NCI-H2171 (cell line): ENCODE data around the gene CAPN8.
"Not testable (repeated sequence)": the region's sequence is repeated elsewhere in the genome, so short reads cannot be mapped to it uniquely, and the experiment has no call there.

Experiments used
- DNase-seq: peaks from one replicate; lab custom pipeline; 2025; lab: John Stamatoyannopoulos, UW

The CAPN8 gene

DNA sequence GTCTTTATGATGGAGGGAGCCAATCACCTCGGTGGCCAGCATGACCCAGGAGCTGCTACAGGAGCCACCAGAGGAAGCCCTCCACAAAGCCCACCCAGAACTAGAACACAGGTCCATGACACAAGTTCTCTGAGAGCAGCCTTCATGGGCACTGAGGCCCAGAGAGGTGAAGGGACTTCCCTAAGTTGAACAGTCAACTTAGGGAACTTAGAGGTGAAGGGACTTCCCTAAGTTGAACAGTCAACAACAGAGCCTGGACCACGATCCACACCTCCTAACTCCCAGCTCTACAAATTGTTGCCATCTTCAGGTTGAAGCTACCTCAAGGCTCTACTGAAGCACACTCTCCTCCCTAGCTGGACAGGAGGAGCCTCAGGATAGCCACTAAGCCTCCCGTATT lies 139.5 kb downstream of the CAPN8 start:
- DNase-seq = no peak

DNA sequence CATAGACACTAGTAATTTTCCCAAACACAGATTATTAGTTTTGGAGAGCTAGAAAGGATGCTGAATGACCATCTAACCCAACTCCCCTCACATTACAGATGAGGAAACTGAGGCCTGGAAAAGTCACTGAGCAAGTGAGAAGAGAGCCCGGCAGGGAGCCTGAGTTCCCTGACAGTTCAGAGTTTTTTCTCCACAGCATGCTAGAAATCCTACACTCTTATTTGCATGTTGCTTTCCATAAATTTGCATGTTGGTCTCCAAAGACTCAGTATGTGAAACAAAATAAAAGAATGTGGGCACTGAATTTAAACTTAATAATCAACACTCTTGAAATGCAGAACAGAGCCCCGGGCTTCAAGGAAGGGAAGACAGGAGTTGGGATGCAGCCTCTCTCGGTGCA lies 140.0 kb downstream of the CAPN8 start:
- DNase-seq = no peak

DNA sequence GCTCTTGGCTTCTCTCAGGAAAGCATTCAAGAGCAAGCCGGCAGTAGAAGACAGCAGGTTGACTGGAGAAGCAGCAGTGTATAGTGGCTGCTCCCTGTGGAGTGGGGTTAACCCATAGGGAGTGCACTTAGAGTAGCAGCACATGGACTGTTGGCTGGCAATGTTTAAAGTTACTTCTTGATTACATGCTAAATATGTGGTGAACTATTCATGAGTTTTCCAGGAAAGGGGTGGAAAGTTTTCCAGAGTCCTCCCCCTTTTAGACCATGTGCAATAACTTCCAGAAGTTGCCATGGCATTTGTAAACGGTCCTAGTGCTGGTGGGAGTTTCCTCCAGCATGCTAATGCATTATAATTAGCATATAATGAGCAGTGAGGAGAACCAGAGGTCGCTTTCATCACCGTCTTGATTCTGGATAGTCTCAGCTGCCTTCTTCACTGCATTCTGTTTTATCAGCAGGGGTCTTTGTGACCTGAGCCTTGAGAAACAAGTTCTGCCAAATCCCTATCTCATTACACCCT lies 140.5 kb downstream of the CAPN8 start:
- DNase-seq = no peak

DNA sequence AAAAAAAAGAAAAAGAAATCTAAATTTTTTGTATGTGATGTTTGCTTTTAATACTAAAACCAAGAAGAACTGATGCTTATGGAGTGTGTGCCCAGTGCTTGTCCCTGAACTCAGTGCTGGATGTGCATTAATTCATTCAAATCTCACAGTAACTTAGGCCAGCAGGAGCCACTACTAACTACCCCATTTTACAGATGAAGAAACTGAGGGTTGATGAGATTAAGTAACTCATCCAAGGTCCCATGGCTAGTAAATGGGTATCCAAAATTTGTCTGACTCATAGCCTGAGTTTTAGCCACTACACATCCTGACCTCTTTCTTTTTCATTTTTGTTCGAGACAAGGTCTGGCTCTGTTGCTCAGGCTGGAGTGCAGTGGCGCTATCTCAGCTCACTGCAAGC lies 144.4 kb downstream of the CAPN8 start:
- DNase-seq = no peak

DNA sequence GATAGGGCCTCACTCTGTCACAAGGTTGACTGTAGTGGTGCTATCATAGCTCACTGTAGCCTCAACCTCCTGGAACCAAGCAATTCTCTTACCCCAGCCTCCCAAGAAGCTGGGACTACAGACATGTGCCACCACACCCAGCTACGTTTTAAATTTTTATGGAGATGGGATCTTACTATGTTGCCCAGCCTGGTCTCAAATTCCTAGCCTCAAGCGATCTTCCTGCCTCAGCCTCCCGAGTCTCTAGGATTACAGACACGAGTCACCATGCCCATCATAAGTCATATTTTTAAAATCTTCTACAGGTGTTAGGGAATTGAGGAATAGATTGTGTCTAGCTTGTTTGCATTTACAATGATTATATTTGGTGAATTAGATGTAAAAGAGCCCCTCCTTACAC lies 145.3 kb downstream of the CAPN8 start:
- no peak for DNase-seq

DNA sequence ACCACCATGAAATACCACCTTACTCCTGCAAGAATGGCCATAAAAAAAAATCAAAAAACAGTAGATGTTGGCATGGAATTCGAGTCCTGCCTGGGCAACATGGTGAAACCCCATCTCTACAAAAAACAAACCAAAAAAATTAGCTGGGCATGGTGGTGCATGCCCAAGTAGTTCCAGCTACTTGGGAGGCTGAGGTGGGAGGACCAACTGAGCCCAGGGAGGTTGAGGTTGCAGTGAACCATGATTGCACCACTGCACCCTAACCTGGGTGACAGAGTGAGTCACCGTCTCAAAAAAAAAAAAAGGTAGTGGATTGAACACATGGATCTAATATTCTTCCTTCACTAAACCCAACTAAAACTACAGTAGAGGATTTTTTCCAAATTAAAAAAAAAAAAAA lies 146.4 kb downstream of the CAPN8 start:
- DNase-seq = no peak

DNA sequence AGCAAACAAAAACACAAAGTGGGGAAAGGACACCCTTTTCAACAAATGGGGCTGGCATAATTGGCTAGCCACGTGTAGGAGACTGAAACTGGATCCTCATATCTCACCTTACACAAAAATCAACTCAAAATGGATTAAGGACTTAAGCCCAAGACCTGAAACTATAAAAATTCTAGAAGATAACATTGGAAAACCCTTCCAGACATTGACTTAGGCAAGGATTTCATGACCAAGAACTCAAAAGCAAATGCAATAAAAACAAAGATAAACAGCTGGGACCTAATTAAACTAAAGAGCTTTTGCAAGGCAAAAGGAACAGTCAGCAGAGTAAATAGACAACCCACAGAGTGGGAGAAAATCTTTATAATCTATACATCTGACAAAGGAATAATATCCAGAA lies 146.9 kb downstream of the CAPN8 start:
- not testable (repeated sequence) for DNase-seq

DNA sequence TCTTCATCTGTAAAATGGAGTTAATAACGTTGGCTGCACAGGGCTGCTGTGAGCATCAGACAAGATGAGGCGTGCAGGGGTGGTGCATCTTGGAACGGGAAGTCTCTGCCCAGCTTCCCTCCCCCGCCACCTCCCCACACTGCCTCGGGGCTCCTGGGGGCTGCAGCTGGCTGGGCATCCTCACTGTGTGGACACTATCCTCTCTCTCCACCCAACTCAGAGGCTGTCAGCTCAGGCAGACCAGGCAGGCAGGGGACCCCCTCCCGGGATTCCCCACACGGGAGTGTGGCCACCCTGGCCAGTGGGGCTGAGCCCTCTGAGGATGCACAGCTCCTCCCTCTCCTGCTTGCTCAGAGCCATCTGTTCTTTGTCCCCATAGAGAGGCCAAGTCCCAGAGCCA lies 149.6 kb downstream of the CAPN8 start:
- peak; percentile 13 for DNase-seq

DNA sequence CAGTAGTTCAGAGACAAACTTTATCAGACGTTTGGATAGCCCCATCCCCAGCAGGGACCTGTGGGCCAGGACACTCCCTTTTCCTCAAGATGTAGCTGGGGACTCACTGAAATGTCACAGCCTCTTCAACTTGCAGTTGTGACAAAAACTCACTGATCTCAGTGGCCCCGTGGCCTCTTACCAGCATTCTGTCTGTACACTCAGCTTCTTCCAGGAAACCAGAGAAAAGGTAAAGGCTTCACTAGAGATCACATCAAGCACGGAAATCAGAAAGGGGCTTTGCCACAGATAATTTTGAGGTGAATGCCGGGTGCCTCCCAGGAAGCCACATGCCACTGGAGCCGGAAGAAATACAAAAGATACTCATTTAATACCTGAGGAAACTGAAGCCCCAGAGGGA lies 150.1 kb downstream of the CAPN8 start:
- DNase-seq = no peak

DNA sequence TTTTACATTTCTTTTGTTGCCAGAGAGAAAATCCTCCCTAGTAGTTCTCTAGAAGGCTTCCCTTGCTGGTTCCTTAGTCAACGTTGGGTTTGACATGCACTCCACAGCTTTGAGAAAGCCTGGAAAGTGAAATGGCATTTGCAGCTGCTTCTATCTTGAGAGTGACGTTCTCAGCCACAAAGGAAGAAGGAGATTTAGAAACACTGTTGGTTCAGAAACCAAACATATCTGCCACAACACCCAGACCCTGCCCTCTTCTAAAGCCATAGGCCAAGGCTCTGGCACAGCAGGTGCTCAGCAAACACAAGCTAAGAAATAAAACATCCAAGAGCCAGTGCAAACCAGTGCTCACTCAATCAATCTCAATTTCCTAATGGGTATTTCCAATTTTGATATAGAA lies 150.9 kb downstream of the CAPN8 start:
- no peak for DNase-seq

DNA sequence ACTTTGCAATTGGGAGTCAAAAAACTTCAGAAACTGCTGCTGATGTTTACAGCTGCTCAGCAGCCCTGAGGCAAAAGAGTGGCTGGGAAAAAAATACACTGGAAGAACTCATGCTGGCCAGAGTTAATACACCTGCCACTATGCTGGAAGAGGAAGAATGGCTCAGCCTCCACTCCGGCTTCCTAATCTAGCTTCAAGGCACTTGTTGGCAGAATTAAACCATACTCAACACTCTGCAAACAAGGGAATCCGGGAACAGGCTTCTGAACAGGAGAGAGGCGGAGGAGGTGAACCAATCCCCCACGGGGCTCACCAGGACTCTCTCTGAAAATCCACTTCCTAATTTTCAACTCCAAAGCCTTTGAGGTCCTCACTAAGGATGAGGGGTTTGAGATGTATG lies 152.2 kb downstream of the CAPN8 start:
- no peak for DNase-seq

DNA sequence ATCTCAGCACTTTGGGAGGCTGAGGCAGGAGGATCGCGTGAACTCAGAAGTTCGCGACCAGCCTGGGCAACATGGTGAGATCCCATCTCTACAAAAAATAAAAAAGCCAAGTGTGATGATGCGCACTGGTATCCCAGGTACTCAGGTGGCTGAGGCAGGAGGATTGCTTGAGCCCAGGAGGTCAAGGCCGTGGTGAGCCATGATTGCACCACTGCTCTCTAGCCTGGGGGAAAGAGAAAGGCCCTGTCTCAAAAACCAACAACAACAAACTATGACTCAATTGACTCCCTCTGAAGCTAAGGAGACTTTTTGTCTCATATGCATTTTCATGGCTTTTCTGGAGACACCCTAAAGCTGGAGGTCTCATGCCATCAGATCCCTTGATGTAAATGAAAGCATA lies 153.4 kb downstream of the CAPN8 start:
- DNase-seq = no peak

DNA sequence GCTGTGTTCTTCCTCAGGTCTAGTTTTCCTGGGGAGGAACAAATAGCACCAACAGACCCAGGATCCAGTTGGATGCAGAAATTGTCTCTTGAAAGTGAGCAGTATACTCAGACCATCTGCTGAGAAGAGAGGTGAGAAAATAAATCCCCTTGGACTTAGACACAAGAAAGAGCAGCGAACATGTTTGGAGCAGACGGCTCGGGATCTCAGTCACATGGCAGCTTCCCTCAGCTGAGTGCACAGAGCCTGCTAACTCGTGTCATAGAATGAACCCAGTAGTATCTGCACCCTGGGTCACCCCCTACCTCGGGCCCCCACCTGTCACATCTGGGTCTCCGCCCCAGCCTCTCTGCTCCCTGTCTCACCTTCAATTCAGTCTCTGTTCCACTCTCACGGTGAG lies 156.7 kb downstream of the CAPN8 start:
- no peak for DNase-seq

DNA sequence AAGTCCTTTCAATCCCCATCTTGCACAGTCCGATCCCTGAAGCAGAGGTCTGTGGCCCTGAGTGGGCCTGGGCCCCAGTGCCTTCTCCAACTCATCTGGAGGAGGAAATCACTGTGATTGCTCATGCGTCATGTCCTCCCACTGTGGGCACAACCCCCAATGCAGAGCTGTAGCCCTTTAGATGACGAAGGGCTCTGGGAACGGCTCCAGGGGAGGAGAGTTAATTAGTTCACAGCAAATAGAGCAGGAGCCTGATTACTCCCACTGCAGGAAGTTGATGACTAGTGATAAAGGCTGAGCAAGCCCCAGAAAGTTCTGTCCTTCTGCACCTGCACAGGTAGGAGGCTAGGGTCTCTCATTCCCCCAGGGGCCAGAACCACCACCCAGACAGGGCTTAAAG lies 160.8 kb downstream of the CAPN8 start:
- no peak for DNase-seq

DNA sequence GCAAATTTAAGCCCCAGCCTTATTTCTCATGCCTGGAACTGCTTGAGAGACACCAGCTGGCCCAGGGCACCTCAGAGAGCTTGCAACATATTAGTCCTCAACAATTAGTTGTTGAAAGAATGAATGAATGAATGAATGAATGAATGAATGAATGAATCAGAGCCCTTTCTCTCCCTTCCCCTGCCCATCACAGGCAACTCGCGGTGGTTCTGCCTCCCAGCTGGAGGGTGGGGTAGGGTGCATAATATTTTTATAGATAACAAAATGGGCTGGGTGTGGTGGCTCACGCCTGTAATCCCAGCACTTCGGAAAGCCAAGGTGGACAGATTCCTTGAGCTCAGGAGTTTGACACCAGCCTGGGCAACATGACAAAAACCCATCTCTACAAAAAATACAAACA lies 162.2 kb downstream of the CAPN8 start:
- DNase-seq = no peak

DNA sequence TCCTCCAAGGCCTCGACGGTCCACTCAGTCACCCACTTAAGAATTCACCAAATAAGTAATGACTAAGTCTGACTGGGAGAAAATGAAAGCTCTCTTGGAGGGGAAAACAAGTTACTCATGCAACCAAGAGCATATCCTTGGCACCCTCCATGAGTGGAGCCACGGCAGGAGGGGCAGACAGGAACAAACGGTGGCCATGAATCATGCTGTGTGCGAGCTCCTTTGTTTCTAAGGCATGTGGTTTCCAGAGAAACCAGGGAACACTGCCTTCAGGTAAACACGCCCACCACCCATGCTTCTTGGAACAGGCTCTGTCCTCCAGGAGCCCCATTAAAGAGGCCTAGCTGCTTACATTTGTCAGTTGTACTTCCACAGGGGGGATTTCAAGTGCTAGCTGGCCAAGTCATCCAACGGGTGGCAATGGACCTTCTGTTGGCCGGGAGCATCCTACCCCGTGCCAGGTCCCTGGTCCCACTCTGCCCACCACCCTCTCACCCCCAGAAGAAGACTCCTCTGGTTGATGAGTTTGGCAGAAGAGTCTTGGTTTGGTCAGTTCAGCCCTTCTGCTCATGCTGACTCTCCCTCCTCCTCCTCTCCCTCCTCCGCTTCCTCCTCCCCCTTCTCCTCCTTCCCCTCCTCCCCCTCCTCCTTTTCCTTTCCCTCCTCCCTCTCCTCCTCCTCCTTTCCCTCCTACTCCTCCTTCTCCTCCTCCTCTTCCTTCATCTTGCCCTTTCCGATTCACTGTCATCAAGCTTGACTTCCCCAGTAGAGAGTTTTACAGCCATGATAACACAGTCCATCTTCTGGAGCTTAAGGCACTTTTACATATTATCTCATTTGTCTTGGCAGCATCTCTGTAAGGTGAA lies 164.7 kb downstream of the CAPN8 start:
- no peak for DNase-seq

DNA sequence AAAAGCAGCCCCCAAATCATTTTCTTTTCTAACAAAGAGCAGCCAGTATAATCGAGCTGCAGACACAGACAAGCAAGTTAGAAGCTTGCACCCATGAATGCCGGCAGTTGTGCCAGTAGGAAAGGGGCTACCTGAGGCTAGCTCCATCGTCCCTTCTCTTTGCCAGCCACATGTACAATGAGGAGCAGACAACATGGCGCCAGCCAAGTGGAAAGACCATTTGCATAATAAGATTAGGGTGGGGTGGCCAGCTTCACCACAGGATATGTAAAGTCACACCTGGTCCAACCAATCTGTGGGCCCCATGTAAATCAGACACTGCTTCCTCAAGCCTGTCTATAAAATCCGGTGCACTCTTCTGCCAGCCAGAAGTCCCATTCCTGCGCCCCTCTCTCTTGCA lies 168.6 kb downstream of the CAPN8 start:
- no peak for DNase-seq

DNA sequence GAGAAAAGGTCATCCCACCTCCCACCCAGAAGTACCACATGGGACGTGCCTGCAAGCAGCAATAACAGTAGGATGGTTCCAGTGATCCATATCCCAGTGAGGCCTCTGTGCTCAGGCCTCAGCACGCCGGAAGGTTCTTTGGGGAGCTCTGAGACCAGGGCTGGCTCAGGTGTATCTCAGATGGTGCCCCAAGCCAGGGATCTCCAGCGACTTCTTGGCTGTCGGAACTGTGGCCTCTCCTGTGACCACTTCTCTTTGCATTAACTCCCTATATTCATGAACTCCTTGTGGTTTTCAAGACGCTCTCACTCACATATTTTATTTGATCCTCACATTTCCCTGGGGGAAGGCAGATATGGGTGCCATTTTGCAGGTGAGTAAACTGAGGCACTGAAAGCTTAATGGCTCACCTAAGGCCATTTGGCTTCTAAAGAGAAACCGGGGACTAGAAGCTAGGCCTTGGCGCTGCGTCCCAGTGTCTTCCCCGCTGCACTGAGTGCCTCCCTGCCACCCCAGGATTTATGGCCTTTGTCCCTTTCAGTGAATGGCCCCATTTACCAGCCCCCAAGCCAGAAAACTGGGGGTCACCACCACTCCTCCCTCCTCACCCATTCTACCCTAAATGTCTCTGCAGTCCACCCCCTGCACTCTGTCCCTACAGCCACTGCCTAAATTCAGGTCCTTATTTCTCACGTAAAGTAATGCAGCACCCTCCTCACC lies 170.4 kb downstream of the CAPN8 start:
- DNase-seq = no peak

DNA sequence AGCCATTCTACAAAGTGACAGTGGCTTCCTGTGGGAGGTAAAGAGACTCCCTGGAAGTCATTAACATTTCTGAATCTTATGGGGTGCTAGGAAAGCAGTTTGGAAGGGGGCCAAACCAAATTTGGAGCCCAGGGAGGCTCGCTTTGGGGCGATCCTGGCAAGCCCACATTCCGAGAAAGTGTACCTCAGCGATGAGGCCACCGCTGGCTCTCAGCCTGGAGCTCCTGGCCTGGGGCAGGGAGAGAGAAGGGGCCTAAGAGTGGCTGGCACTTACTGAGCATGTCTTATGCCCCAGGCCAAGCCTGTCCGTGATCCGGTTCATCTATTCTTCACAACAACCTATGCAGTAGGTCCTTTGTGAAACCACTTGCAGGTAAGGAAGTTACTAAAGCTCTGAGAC lies 173.5 kb downstream of the CAPN8 start:
- DNase-seq = no peak
